Skeletal muscle cell (primary cell): ENCODE measurements around the gene CSRNP3.
"Not testable (repeated sequence)": the region's sequence is repeated elsewhere in the genome, so short reads cannot be mapped to it uniquely, and the experiment has no call there.

ENCODE experiments used
- DNase-seq: peaks from one replicate; pipeline ENCODE4 v3.0.0-alpha.2; 2010; ENCODE audit warnings: low read depth
- H3K4me3 ChIP-seq: 2 replicates; pipeline ENCODE4 v1.5.1; 2011; ENCODE audit warnings: low read depth, mild to moderate bottlenecking, control low read depth, low read length, moderate library complexity

CSRNP3 gene

DNA sequence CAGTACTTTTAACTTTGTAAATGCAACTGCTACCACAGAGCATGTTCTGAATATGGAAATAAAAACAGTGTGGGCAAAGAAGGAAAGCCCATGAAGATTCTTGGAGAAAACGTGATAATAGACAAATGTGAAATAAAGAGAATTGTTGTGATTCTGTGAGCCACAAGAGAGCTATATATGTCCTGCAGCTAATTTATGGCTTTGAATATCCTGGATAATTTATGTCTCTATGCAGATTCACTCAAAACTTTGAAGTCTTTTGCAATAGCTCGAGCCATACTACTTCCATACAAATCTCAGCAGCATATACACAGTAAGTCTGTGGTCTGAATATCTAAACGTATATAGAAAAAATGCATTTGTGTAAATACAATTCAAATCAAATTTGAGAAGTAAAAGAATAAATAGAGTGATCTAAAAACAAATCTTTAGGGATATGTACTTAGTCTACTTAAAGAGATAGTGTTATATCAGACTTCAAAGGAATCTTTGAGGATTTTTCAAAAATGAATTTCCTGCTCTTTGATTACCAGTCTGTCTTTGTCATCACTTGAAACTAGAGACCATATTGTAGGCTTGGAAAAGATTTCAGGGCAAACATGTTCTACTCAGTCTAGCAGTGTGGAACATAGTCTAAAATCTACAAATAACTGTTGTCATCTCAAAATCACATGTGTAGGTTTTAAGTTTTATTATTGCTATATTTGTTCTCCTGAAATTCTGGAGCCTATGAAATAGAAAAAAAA, 107.1 kb downstream of the CSRNP3 start:
- no peak overlapping the region for H3K4me3 ChIP-seq
- no peak for DNase-seq

- peak; percentile 23 for DNase-seq
Measured at GRCh38 chr2:165582409-165582808, 112.9 kb downstream of the CSRNP3 start.

GRCh38 chr2:165582863-165583506, 113.5 kb downstream of the CSRNP3 start:
- no peak overlapping the region for H3K4me3 ChIP-seq
- DNase-seq = no peak

More at GRCh38 chr2:165582409-165582808, 112.9 kb downstream of the CSRNP3 start:
- no peak overlapping the region for H3K4me3 ChIP-seq

DNA sequence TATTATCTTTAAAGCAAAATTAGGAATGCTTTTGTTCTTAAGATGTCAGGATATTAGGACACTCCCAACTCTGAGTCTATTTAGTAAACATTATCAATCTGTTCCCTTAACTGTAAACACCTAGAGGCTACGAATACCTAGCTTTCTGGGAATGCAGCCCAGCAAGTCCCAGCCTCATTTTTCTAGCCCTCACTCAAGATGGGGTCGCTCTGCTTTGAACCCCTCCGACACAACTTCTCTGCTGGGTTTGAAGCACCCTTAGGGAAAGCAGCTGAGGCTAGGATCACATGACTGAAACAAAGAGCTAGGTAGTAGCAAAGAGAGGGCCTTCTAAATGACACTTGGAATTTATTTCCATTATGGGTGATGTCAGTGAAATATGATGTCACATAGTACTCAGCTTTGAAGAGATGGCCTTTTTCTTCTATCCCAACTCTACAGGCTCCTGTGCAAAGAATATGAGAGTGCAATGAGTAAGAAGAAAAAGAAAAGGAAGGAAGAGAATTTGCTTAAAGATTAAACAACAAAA, 114.7 kb downstream of the CSRNP3 start:
- H3K4me3 ChIP-seq = no peak overlapping the region
- DNase-seq = no peak

DNA sequence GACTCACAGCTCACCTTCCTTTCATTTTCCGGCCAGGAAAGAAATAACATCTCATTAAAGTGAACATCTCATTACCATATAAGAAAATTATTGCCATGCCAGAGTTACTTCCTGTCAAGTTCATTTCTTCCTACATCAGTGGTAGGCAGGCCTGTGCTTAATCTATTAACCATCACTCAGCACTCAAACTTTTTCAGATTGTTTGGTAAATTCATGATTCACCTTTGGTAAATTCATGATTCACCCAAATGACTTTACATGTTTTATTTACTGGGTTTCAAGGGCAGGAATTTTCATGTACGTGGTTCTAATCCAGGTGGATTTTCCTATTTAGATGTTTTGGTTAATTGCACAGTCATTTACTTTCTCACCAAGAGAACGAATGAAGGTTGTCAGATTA, 116.5 kb downstream of the CSRNP3 start:
- no peak for DNase-seq

GRCh38 chr2:165587335-165587938, 117.9 kb downstream of the CSRNP3 start:
- no peak for DNase-seq

More for the DNA sequence above, 116.5 kb downstream of the CSRNP3 start:
- no peak overlapping the region for H3K4me3 ChIP-seq

DNA sequence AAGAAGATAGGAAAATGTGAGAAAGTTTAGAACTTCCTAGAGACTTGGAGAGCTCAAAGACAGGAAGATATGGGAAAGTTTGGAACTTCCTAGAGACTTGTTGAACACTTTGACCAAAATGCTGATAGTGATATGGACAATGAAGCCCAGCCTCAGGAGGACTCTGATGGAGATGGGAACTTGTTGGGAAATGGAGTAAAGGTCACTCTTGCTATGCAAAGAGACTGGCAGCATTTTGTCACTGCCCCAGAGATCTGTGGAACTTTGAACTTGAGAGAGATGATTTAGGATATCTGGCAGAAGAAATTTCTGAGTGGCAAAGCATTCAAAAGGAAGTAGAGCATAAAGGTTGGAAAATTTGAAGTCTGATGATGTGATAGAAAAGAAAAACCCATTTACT, 121.5 kb downstream of the CSRNP3 start:
- not testable (repeated sequence) for DNase-seq, H3K4me3 ChIP-seq

More at GRCh38 chr2:165587335-165587938, 117.9 kb downstream of the CSRNP3 start:
- no peak overlapping the region for H3K4me3 ChIP-seq

DNA sequence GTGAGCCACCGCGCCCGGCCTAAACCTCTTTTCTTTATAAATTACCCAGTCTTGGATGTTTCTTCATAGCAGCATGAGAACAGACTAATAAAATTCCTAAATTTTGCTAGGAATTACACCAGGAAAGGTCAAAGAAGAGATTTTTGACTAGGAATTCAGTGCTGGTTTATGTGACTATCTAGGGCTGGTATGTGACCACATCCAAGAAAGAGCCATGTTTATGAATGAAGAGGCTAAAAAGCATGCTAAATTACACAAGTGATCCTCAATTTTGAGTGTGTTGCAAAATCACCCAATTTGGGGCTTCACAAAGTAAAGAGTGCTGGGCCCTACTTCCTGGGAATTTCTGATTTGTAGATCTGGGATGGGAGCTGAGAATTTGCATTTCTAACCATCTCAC, 123.6 kb downstream of the CSRNP3 start:
- no peak overlapping the region for H3K4me3 ChIP-seq
- DNase-seq = no peak

DNA sequence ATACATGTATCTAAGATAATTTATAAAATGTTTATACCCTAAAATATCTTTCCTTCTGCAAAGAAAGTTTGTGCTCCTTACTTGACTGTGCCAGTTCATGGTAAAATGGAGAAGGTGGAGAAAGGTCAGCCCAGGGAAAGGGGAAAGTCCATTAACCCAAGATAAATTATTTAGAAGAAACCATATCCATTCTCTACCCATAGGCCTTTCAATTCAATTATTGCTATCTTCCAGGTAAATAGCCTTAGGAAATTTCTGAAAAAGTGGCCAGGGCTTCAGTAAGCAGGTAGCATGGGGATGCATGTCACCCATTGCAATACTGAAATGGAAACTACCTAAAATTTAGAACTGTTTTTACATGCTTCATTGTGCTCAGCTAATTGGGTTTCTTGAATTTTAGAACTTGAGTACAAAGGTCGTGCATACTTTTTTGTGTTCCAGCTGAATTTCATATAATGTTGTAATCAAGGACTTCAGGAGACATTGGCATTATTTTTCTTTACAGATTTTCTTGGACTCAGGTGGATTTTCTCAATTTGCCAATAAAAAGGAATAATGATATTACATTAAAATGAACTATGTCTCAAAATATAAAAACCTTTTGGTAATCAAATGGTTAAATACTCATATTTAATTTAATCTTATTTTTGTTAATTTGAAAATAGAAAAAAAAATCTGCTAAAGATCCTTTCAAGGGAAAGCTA, 124.9 kb downstream of the CSRNP3 start:
- DNase-seq = no peak
- H3K4me3 ChIP-seq = no peak overlapping the region

DNA sequence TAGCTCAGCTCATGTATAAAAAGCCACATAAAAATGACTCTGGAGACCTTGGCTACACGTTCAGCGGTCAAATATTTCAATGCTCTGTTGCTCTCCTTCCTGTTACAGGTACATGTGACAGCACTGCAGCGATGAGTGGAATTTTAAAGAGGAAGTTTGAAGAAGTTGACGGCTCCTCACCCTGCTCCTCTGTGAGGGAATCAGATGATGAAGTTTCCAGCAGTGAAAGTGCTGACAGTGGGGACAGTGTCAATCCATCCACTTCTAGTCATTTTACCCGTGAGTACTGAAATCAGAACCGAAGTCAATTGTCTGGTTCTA, 125.4 kb downstream of the CSRNP3 start:
- no peak overlapping the region for H3K4me3 ChIP-seq
- no peak for DNase-seq

- no peak overlapping the region for H3K4me3 ChIP-seq
- DNase-seq = no peak
Measured at GRCh38 chr2:165596788-165597187, 127.3 kb downstream of the CSRNP3 start.

DNA sequence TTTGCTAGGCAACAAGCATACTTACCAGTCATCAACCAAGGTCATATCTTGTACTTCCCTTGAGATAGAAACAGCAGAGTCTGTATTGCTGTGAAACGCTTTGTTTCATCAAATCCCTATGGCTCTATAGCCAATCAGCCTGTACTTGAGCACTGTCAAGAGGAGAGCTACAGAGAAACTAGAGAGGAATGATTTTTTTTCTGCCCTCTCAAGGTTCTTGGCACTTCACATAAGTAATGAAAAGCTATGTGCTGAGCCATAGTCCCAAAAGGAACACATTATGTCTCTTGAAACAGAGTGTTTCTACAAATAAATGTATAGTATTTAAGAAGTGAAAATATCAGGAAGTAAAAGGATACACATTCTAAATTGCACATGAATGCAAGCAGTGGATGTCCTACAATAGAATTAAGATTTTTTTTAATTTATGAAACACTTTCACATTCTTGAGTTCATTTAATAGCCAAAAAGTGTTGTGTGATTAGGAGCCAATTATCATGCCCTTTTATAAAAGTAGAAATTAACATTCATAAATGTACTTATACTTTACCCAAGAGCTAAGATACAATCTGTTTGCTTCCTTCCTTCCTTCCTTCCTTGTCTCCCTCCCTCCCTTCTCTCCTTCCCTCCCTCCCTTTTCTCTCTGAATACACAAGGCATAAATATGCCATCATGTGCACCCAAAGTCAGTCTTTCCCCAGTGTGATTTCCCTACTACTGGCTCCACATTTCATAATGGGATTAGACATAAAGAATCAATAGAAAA, 131.8 kb downstream of the CSRNP3 start:
- H3K4me3 ChIP-seq = no peak overlapping the region
- no peak for DNase-seq

GRCh38 chr2:165601928-165602521, 132.5 kb downstream of the CSRNP3 start:
- DNase-seq = peak; percentile 79
- no peak overlapping the region for H3K4me3 ChIP-seq

DNA sequence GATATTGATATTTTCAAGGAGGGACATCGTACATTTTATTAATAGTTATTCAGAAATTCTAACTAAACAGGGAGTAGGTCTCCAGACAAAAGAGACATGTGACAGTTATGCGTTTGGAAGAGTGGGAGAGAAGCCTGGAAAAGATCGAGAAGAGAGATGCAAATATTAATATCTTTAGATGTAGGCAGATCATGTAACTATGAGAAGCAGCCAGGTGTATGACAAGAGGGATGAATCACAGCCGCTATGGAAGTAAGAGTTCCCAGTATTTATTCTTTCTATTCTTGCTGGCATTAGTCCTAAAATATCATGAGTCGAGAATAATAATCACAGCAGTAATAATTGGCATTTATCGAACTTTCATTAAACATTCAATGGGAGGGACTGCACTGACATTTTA, 140.2 kb downstream of the CSRNP3 start:
- no peak for DNase-seq
- no peak overlapping the region for H3K4me3 ChIP-seq

DNA sequence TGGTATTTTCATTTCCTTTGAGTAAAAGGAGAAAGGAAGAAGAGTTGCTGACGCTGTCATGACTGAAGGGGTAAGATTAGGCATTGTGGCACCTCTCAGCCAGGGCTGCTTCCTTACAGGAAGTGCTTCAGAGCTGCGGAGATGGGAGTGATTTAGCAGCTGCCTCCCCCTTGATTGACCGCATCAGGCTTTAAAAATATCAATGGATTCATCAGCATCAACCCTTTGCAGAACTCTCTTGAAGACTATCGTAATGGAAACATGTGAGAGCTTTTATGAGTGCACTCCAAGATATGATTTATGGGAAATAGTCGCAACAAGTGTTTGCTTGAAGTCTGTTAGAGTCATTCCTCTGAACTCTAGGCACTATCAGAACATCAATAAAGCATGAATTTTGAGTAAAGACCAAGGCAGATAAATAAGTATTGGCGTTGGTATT, 141.1 kb downstream of the CSRNP3 start:
- H3K4me3 ChIP-seq = no peak overlapping the region
- DNase-seq = no peak

GRCh38 chr2:165617741-165618481, 148.4 kb downstream of the CSRNP3 start:
- DNase-seq = no peak
- H3K4me3 ChIP-seq = no peak overlapping the region

DNA sequence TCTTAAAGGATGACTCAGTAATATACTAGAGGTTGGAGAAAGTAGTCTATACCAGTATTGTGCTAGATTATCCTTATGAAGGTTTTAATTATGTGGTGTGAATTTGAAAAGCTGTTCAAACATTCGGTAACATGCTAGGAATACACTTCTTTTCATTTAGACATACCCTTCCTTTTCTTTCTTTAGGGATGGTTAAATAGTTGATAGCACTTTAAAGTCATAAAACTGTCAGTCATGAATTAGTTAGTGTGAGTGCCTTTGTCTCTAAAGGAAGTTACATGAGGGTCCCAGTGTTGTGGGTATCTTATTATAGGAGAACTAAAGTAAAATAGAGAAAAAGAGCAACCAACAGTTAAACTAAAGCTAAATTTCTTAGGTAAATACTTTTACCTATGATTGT, 149.3 kb downstream of the CSRNP3 start:
- H3K4me3 ChIP-seq = no peak overlapping the region
- DNase-seq = no peak

DNA sequence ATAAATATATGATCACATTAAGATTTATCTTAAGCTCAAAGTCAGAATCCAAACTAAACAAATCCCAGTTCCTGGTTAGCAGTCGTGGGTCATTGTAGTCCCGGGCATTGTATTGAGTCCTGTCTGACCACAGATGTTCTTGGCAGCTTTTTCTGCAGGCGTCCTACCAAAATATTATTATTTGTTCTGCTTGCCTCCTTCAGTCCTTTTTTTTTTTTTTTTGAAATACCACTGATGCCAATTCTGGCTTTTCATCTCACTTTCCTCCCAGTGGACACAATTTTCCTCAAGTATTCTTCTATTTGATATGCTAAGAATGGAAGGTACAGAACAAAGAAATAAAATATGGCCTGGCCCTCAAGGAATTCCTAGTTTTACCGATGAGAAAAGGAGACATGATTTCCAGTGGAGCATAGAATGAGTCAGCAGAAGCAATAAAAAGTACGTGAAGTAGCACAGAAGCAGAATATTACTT, 151.6 kb downstream of the CSRNP3 start:
- DNase-seq = peak; percentile 62
- no peak overlapping the region for H3K4me3 ChIP-seq
